ENCODE data around the gene IPCEF1. TPM values are rescaled to one million over a fixed set of nuclear protein-coding genes. Genes with fewer than 3 reads are reported as not detected.

IPCEF1 gene
- total RNA-seq, 6 experiments from 2014 or later: 0.31 TPM; not detected in 5

DNA sequence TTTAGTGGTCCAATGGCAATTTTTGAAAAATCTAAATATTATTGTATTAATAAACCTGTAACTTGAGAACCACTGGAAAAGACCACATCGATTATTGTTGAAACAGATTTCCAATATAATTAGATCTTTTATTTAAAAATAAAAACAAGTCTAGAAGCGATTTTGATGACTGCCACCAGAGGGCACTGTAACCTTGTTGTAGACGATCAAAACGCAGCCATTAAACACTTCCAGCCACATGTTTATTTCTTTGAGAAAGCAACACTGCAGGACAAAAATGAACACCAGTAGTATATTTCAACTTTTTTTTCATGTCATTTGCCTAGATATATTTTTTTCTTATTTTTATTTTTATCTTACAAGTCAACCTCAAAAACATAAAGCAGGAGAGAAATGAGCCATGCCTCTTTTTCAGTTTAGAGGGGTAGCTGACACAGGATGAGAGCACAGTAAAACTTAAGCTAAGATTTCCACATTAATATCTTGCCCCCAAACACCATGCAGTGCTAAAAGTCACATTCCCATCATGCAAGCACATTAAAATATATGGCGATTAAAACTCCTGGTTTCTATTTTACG lies 202.1 kb downstream of the IPCEF1 start:
- Mint-ChIP-seq H3K4me1 (ENCODE audit: low read depth) (0 out of 2 replicates have a peak, but pooled peaks cover 15% of the 10 kb centered on the region), H3K9me3 (no peaks in the 10 kb centered on the region), H3K4me3 (no peak overlapping the region), H3K36me3 (ENCODE audit: low read depth) (no peaks in the 10 kb centered on the region), H3K27me3 (ENCODE audit: insufficient read depth) (peaks cover 5% of the 10 kb centered on the region), H3K27ac (no peak overlapping the region)
- peak; percentile 94 for TF ChIP-seq CTCF (IDR thresholded peaks at IDR 0.05)
- peak; percentile 57 for DNase-seq

DNA sequence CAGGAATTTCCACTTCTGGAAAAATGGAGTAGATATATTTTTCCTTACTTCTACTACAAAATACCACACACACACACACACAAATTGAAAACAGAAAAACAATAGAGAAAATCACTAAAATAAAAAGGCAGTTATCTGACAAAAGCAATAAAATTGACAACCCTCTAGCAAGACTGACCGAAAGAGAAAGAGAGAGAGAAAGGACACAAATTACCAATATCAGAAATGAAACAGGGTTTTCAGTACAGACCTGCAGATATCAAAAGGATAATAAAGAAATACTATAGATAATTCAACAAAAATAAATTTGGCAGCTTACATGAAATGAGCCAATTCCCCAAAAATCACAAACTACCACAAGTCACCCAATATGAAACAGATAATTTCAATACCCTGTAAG lies 212.8 kb downstream of the IPCEF1 start:
- Mint-ChIP-seq H3K4me1 (ENCODE audit: low read depth) (no peaks in the 10 kb centered on the region), H3K4me3 (no peak overlapping the region), H3K27ac (no peak overlapping the region), H3K9me3 (peaks cover 9% of the 10 kb centered on the region; the same call in 1 of the 2 replicates), H3K36me3 (ENCODE audit: low read depth) (no peaks in the 10 kb centered on the region), H3K27me3 (ENCODE audit: insufficient read depth) (peaks cover 2% of the 10 kb centered on the region; the same call in 1 of the 2 replicates)
- no peak for DNase-seq
- TF ChIP-seq CTCF (IDR thresholded peaks at IDR 0.05): no peak

- DNase-seq: no peak
- H3K9me3 Mint-ChIP-seq: peaks cover 9% of the 10 kb centered on the region
- H3K4me3 Mint-ChIP-seq: no peak overlapping the region
- H3K27ac Mint-ChIP-seq: no peak overlapping the region
- peaks cover 2% of the 10 kb centered on the region; the same call in 1 of the 2 replicates for H3K27me3 Mint-ChIP-seq (ENCODE audit: insufficient read depth)
- H3K4me1 Mint-ChIP-seq (ENCODE audit: low read depth): no peaks in the 10 kb centered on the region
- no peak for TF ChIP-seq CTCF (IDR thresholded peaks at IDR 0.05)
- H3K36me3 Mint-ChIP-seq (ENCODE audit: low read depth): no peaks in the 10 kb centered on the region
Measured at GRCh38 chr6:154140743-154141142, 215.9 kb downstream of the IPCEF1 start.

DNA sequence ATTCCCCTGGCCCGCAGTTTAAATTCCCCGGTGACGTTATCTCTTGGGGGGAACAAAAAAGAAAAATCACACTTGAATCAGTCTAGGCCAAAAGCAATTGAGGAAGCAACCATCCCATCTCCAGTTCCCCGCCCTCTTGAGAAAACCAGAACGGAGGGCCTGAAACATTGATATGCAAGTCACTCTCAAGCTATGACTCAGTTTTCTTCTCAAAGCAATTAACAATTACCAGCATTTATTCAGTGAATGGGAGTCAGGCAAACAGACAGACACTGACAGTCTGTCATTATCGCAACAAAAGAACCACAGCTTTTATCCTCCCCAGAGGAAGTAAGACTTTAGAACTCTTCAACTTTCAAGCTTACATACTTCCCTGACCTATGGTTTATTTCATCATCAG lies 216.7 kb downstream of the IPCEF1 start:
- Mint-ChIP-seq H3K4me1 (ENCODE audit: low read depth) (no peaks in the 10 kb centered on the region), H3K27me3 (ENCODE audit: insufficient read depth) (peaks cover 1% of the 10 kb centered on the region), H3K4me3 (no peak overlapping the region), H3K36me3 (ENCODE audit: low read depth) (no peaks in the 10 kb centered on the region), H3K27ac (no peak overlapping the region), H3K9me3 (peaks cover 9% of the 10 kb centered on the region)
- TF ChIP-seq CTCF (IDR thresholded peaks at IDR 0.05): no peak
- DNase-seq: no peak

- Mint-ChIP-seq H3K4me1 (ENCODE audit: low read depth) (no peaks in the 10 kb centered on the region), H3K27me3 (ENCODE audit: insufficient read depth) (peaks cover 3% of the 10 kb centered on the region), H3K36me3 (ENCODE audit: low read depth) (no peaks in the 10 kb centered on the region), H3K27ac (no peak overlapping the region), H3K9me3 (peaks cover 9% of the 10 kb centered on the region), H3K4me3 (no peak overlapping the region)
- no peak for DNase-seq
- TF ChIP-seq CTCF (IDR thresholded peaks at IDR 0.05): no peak
Measured at GRCh38 chr6:154138793-154139192, 217.8 kb downstream of the IPCEF1 start.
